ENCODE data around the gene TFPI. TPM values are rescaled to one million over a fixed set of nuclear protein-coding genes. Genes with fewer than 3 reads are reported as not detected.

The TFPI gene
- total and polyA plus RNA-seq, 2 donors (not counting 1 experiment from before 2014, with no cell fraction given), result 117 to 274 TPM

DNA sequence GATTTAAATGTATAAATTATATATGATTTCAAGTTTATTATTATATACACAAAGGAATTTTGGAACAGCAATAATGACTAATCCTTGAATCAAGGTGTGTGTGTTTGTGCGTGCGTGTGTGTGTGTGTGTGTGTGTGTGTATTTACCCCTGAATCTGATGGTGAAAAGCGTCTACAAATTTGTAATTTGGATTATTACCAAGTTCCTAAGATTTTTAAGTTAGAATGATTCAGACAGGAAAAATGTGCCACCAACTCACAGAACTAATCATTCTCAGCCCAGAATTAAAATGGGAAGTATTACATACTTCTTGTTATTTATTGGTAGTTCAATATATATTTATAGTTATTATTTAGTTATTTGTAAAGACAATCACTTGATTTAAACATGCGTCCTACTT is 118.5 kb downstream of the TFPI start:
- no peaks in the 10 kb centered on the region for H4K20me1 ChIP-seq (ENCODE audit: control insufficient read depth, extremely low read depth, insufficient read depth, low read length)
- H3K79me2 ChIP-seq (ENCODE audit: control insufficient read depth, insufficient read depth, low read length), result no peaks in the 10 kb centered on the region
- H3K27ac ChIP-seq (ENCODE audit: insufficient read depth, low read length), result no peak overlapping the region
- H3K4me2 ChIP-seq (ENCODE audit: extremely low read depth, insufficient read depth, low read length), result no peak overlapping the region
- no peaks in the 10 kb centered on the region for H3K27me3 ChIP-seq (ENCODE audit: control insufficient read depth, insufficient read depth, low read length)
- H3K36me3 ChIP-seq (ENCODE audit: control insufficient read depth, insufficient read depth, low read length), result no peaks in the 10 kb centered on the region
- peaks cover 4% of the 10 kb centered on the region for H3K4me1 ChIP-seq (ENCODE audit: control insufficient read depth, extremely low read depth, insufficient read depth, low read length)
- H3K4me3 ChIP-seq (replicated peaks in 1 of 4; ENCODE audit: control extremely low read depth in 1 of 4, insufficient read depth in 1 of 4, low read depth in 3 of 4, low read length in 4 of 4), result no peak overlapping the region
- TF ChIP-seq, protein P1, sequence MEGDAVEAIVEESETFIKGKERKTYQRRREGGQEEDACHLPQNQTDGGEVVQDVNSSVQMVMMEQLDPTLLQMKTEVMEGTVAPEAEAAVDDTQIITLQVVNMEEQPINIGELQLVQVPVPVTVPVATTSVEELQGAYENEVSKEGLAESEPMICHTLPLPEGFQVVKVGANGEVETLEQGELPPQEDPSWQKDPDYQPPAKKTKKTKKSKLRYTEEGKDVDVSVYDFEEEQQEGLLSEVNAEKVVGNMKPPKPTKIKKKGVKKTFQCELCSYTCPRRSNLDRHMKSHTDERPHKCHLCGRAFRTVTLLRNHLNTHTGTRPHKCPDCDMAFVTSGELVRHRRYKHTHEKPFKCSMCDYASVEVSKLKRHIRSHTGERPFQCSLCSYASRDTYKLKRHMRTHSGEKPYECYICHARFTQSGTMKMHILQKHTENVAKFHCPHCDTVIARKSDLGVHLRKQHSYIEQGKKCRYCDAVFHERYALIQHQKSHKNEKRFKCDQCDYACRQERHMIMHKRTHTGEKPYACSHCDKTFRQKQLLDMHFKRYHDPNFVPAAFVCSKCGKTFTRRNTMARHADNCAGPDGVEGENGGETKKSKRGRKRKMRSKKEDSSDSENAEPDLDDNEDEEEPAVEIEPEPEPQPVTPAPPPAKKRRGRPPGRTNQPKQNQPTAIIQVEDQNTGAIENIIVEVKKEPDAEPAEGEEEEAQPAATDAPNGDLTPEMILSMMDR (conservative IDR thresholded peaks at IDR 0.05 in 1 of 2, IDR thresholded peaks at IDR 0.05 in 1 of 2; ENCODE audit: low read depth in 1 of 2, low read length in 2 of 2), result no peak
- no peak for TF ChIP-seq EZH2 (IDR thresholded peaks at IDR 0.05; ENCODE audit: low read length, missing control alignments)
- DNase-seq (ENCODE audit: low read depth in 2 of 2), result peak in 1 of 2 donors; percentile 60
- no peaks in the 10 kb centered on the region for H3K9me3 ChIP-seq (ENCODE audit: control insufficient read depth, insufficient read depth, low read depth, low read length)
- no peak overlapping the region for H2AFZ ChIP-seq (ENCODE audit: low read length)
- H3K9ac ChIP-seq (ENCODE audit: insufficient read depth, low read length), result no peak overlapping the region

DNA sequence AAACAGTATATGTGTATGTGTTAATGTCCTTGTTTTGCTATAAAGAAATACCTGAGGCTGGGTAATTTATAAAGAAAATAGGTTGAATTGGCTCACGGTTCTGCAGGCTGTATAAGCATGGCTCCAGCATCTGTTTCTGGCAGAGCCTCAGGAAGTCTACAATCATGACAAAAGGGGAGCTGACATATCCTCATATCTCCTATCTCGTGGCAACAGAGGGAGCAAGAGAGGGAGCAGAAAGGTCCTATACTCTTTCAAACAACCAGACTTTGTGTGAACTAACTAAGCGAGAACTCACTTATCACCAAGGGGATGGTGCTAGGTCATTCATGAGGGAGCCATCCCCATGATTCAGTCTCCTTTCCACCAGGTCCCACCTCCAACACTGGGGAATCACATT is 119.2 kb downstream of the TFPI start:
- Histone ChIP-seq H3K4me3 (replicated peaks in 1 of 4; ENCODE audit: control extremely low read depth in 1 of 4, insufficient read depth in 1 of 4, low read depth in 3 of 4, low read length in 4 of 4) (no peak overlapping the region), H3K79me2 (ENCODE audit: control insufficient read depth, insufficient read depth, low read length) (no peaks in the 10 kb centered on the region), H3K9me3 (ENCODE audit: control insufficient read depth, insufficient read depth, low read depth, low read length) (no peaks in the 10 kb centered on the region), H3K4me2 (ENCODE audit: extremely low read depth, insufficient read depth, low read length) (no peak overlapping the region), H3K36me3 (ENCODE audit: control insufficient read depth, insufficient read depth, low read length) (no peaks in the 10 kb centered on the region), H3K27ac (ENCODE audit: insufficient read depth, low read length) (no peak overlapping the region), H3K4me1 (ENCODE audit: control insufficient read depth, extremely low read depth, insufficient read depth, low read length) (peaks cover 4% of the 10 kb centered on the region), H2AFZ (ENCODE audit: low read length) (no peak overlapping the region), H3K27me3 (ENCODE audit: control insufficient read depth, insufficient read depth, low read length) (no peaks in the 10 kb centered on the region), H4K20me1 (ENCODE audit: control insufficient read depth, extremely low read depth, insufficient read depth, low read length) (no peaks in the 10 kb centered on the region), H3K9ac (ENCODE audit: insufficient read depth, low read length) (no peak overlapping the region)
- no peak for DNase-seq (ENCODE audit: low read depth in 2 of 2)
- TF ChIP-seq, protein P1 (conservative IDR thresholded peaks at IDR 0.05 in 1 of 2, IDR thresholded peaks at IDR 0.05 in 1 of 2; ENCODE audit: low read depth in 1 of 2, low read length in 2 of 2), result no peak
- TF ChIP-seq EZH2 (IDR thresholded peaks at IDR 0.05; ENCODE audit: low read length, missing control alignments), result no peak

DNA sequence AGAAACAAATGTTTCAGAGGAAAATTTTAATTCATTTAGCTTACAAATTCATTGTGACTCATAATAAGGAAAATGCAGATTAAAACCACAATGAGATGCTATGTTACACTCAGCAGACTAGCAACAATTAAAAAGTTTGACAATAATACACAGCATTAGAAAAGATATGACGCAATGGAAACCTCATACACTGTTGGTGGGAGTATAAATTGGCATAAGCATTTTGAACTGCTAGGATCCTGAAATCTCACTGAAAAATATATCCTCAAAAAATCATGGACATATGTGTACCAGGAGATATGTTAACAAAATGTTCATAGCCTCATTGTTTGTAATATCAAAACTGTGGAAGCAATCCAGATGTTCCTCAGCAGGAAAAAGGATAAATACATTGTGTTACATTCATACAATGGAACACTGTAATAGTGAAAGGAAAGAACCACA is 119.9 kb downstream of the TFPI start:
- Histone ChIP-seq H3K4me1 (ENCODE audit: control insufficient read depth, extremely low read depth, insufficient read depth, low read length) (peaks cover 4% of the 10 kb centered on the region), H3K36me3 (ENCODE audit: control insufficient read depth, insufficient read depth, low read length) (no peaks in the 10 kb centered on the region), H3K4me2 (ENCODE audit: extremely low read depth, insufficient read depth, low read length) (no peak overlapping the region), H4K20me1 (ENCODE audit: control insufficient read depth, extremely low read depth, insufficient read depth, low read length) (no peaks in the 10 kb centered on the region), H2AFZ (ENCODE audit: low read length) (no peak overlapping the region), H3K9me3 (ENCODE audit: control insufficient read depth, insufficient read depth, low read depth, low read length) (no peaks in the 10 kb centered on the region), H3K9ac (ENCODE audit: insufficient read depth, low read length) (no peak overlapping the region), H3K4me3 (replicated peaks in 1 of 4; ENCODE audit: control extremely low read depth in 1 of 4, insufficient read depth in 1 of 4, low read depth in 3 of 4, low read length in 4 of 4) (no peak overlapping the region), H3K79me2 (ENCODE audit: control insufficient read depth, insufficient read depth, low read length) (no peaks in the 10 kb centered on the region), H3K27me3 (ENCODE audit: control insufficient read depth, insufficient read depth, low read length) (no peaks in the 10 kb centered on the region), H3K27ac (ENCODE audit: insufficient read depth, low read length) (no peak overlapping the region)
- DNase-seq (ENCODE audit: low read depth in 2 of 2), result peak; percentile 73 to 78
- no peak for TF ChIP-seq EZH2 (IDR thresholded peaks at IDR 0.05; ENCODE audit: low read length, missing control alignments)
- TF ChIP-seq, protein P1 (conservative IDR thresholded peaks at IDR 0.05 in 1 of 2, IDR thresholded peaks at IDR 0.05 in 1 of 2; ENCODE audit: low read depth in 1 of 2, low read length in 2 of 2), result no peak

All from fibroblast of lung (primary cell).